ENCODE data around the gene ATP6V1G2.

GRCh38 chr6:31541059-31541657 lies 5.2 kb downstream of the ATP6V1G2 start:
- no peak for TF ChIP-seq CTCF (IDR thresholded peaks at IDR 0.05; ENCODE audit: low read depth, low read length)
- no peak for TF ChIP-seq MYC (IDR thresholded peaks at IDR 0.05; ENCODE audit: low read depth, low read length)
- no peak for TF ChIP-seq MAX (IDR thresholded peaks at IDR 0.05; ENCODE audit: low read depth, low read length)
